NOMO-1 treated with dmso at 0.1 percent for 144 hours (cell line): Measurements from ENCODE around the gene DHX8.
"Not testable (repeated sequence)": the region's sequence is repeated elsewhere in the genome, so short reads cannot be mapped to it uniquely, and the experiment has no call there.

Source experiments
- DNase-seq: peaks from one replicate; lab custom pipeline; 2025; ENCODE audit not compliant: unreplicated experiment; lab: John Stamatoyannopoulos, UW

Gene DHX8

DNA sequence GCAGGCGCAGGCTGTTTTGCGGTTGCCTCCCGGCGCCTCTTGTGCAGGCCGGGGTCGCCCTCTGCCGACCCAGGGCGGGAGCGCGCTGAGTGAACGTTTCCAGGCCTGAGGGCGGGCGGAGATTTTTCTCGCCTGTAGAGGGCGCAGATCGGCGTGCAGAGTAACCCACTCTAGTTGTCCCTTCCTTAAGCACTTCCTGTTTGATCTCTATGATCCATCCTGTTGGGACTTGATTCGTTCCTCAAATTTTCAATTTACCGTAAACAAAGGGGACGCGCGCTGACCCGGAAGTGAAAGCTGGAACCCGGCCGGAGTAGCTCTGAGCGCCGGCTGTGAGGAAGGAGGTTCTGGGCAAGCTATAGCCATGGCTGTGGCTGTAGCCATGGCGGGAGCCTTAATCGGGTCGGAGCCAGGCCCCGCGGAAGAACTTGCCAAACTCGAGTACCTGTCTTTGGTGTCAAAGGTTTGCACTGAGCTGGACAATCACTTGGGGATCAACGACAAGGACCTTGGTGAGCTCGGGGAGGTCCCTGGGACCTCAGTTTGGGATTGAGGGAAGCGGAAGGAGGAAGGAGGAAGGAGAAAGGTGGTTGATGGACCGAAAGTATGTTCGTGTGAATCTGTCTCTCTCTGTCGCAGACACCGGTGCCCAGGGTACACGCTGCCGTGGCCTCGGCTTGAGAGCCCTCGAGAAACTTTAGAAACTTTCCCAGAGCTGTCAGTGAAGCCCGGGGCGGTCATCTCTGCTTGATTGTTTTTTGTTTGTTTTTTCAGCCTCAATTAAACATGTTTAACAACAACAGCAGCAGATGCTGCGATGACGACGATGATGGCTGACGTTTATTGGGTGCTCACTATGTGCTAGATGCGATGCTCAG lies at the start of gene DHX8:
Gene DHX8 (plus strand): TSS at position 302 of the 878 bp plus-strand sequence. CDS start 63 bp downstream, at position 365.
- peak; percentile 99 for DNase-seq

DNA sequence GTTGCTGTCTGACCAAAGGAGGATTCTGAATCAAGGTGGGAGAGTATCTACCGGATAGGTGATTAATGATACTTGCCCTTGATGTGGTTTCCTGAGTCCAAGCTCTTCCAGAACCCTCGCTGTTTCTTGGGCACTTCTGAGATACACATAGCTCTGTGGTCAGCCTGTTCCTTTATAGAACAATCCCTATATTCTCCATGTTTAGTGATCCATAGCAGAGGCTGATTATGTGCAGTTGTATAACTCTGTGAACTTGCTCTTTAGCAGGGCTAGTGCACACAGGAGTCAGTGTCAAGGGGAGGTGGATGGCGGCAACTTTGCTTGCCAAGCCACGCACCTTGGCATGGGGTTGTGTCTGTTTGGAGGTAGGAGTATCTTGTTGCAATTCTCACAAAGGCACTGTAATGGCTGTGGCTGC lies 48.9 kb upstream of the DHX8 start:
- no peak for DNase-seq

DNA sequence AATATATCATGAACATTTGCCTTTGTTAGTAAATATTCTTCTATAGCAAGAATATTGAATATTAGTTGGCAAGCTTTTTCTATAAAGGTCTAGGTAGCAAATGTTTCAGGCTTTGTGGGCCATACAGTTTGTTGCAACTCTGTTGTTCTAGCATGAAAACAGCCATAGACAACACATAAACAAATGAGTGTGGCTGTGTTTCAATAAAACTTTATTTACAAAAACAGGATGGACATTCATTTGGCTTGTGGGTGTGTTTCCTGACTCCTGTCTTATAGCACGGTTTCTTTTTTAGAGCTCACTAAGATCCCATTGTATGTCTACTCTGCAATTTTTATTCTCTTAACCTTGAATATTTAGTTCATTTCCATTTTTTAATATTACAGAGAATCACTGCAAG lies 46.0 kb upstream of the DHX8 start:
- DNase-seq = no peak

DNA sequence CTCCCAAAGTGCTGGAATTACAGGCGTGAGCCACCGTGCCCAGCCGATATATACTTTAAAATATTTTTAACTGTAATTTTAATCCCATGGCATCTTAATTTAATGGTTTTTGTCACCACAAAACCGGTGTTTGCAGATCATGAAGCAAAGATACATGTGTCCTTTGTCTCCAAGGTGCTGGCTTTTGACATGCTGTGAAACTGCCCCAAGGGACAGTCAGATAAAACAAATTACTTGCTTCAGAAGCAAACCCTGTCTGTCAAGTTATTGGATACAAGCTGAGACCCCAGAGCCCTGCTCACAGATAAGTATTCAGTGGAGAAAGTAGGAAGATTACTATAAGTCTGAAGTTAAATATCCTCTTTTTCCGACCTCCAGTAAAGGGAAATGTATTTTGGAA lies 45.1 kb upstream of the DHX8 start:
- DNase-seq = no peak

DNA sequence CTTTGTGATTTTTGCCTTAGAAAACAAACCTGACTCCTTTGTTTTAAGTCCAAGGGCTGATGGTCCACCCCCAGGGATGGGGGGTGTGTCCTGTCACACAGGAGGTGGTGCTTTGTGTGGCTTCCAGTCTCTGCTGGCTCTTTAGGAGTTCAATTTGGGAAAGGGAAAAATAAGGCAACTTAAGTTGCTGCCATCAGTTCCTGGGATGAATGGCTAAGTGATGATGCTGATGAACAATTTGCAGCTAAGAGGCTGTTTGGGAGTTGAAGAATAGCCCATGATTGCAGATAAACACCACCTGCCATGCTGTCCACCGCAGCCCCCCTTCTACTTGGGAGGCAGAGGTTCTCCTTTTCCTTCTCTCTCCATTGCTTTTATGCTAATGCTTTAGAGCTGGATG lies 44.7 kb upstream of the DHX8 start:
- DNase-seq = no peak

- no peak for DNase-seq
Measured at GRCh38 chr17:43442711-43443110, 41.1 kb upstream of the DHX8 start.

- DNase-seq = no peak
Measured at GRCh38 chr17:43443381-43443780, 40.4 kb upstream of the DHX8 start.

- no peak for DNase-seq
Measured at GRCh38 chr17:43444223-43445008, 39.4 kb upstream of the DHX8 start.

DNA sequence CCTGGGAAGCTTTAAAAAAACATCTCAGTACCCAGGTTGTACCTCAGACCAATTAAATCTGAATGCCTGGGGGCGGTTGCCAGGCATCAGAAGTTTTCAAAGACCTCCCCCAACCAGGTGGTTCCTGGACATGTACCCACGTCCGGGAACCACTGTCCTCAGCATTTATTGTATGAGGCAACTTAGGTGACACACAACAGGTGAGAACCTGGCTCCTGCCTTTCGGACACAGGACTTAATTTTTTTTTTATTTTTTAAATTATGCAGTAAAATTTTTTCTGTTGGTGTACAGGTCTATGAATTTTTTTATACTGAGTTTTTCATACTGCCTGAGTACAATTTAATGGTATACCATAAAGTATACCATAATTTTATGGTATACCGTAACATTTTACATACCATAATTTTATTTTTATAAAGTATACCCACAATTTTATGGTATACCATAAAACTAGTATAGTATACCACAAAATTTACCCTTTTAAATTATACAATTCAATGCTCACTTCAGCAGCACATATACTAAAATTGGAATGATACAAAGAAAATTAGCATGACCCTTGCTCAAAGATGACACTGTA lies 38.7 kb upstream of the DHX8 start:
- DNase-seq = no peak

DNA sequence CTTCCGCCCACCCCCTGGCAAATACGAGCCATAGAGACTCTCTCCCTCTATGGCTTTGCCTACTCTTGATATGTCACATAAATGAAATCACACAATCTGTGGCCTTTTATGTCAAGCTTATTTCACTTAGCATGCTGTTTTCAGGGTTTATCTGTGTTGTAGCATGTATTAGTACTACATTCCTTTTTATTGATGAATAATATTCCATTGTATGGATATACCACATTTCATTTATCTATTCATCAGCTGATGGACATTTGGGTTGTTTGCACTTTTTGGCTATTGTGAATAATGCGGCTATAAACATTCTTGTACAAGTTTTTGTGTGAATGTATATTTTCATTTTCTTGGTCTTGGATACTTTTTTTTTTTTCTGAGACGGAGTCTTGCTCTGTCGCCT lies 37.0 kb upstream of the DHX8 start:
- DNase-seq = no peak

- no peak for DNase-seq
Measured at GRCh38 chr17:43448720-43449469, 34.9 kb upstream of the DHX8 start.

DNA sequence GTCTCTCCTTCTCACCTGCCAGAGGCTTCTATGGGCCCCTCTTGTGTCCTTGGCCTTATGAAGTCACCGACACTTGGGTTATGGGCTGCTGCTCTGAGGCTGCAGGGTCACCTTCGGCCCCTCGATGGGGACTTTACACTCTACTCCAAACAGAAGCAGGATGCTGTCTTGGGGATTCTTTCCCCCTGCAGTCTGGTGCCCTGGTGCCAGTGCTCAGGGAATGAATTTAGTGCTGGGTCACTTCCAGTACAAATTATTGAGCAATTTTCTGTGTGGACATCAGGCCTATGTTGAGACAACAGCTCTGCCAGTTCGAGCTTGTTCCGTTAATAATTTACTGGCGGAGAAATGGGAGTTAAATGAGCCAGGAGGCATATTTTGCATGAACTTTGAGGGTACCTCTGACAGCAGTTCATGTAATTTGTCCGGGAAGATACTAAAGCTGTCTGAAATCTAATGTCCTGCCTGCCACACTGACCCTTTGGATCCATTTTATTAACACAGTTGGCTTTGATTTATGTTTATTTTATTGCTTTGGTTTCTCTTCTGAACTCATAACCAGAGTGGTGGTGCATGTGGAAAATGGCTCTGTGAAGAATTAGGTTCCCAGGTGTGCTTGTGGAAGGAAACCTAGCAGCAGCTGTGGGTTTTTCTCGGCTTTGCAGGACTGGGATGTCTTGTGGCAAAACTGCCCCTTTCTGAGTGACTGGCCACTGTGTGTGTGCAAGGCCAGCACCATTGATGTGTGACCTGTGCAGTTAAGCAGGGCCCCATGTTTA lies 34.1 kb upstream of the DHX8 start:
- DNase-seq = no peak

- DNase-seq = not testable (repeated sequence)
Measured at GRCh38 chr17:43450791-43451190, 33.0 kb upstream of the DHX8 start.

DNA sequence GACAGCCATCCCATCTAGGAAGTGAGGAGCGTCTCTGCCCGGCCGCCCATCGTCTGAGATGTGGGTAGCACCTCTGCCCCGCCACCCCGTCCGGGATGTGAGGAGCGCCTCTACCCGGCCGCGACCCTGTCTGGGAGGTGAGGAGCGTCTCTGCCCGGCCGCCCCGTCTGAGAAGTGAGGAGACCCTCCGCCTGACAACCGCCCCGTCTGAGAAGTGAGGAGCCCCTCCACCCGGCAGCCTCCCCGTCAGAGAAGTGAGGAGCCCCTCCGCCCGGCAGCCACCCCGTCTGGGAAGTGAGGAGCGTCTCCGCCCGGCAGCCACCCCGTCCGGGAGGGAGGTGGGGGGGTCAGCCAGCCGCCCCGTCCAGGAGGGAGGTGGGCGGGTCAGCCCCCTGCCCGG lies 32.0 kb upstream of the DHX8 start:
- not testable (repeated sequence) for DNase-seq

DNA sequence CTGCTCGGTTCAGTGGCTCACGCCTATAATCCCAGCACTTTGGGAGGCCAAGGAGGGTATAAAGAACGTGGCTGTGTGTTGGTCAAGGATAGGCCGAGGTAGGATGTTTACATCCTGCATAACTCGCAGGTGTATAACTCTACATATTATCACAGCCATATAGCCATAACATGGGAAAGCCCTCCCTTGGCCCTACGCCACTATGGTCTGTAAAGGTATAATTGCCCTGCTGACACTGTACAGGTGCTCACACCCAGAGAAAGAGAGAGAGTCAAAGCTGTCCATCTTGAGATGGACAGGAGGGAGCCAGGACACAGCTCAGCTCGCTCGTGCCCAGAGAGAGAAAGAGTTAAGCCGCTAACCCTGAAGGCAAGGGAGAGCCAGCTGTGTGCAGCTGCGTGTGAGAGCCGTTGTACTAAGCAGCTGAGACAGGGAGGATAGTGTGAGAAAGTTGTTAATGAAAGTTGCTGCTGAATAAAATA lies 30.4 kb upstream of the DHX8 start:
- no peak for DNase-seq

- DNase-seq = no peak
Measured at GRCh38 chr17:43454868-43455267, 28.9 kb upstream of the DHX8 start.

- DNase-seq = no peak
Measured at GRCh38 chr17:43456029-43456428, 27.7 kb upstream of the DHX8 start.

GRCh38 chr17:43456661-43457361 lies 27.0 kb upstream of the DHX8 start:
- DNase-seq = peak; percentile 10

DNA sequence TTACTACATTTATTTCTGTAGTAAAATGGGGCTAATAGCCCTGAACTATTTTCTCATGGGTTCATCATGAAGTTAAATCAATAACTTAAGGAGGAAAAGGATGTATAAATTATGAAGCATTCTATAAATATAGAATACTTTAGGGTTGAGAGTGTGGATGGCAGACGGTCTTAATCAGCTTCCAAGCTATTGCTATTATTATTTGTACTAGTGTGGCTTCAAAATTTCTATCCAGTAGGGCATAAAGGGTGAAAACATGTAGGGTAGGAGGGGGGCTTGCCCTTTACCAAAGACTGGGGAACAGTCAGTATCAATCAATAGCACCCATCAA lies 26.4 kb upstream of the DHX8 start:
- no peak for DNase-seq

DNA sequence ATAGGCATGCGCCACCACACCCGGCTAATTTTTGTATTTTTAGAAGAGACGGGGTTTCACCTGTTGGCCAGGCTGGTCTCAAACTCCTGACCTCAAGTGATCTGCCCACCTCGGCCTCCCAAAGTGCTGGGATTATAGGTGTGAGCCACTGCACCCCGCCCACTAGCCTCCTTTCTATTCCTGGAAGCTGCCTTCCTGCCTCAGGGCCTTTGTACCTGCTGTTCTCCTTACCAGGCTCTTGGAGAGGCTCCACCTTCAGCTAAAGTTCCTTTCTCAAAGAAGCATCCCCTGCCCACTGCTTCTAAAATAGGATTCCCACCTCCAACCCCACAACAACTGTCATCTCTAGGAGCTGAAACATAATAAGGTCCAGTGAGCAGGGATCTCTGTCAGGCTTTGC lies 23.9 kb upstream of the DHX8 start:
- not testable (repeated sequence) for DNase-seq
